ENCODE measurements around the gene SPATA20. TPM values are rescaled to one million over a fixed set of nuclear protein-coding genes. Genes with fewer than 3 reads are reported as not detected.

The SPATA20 gene
- polyA plus RNA-seq, 1 donor from 2014 or later = 53.5 TPM

DNA sequence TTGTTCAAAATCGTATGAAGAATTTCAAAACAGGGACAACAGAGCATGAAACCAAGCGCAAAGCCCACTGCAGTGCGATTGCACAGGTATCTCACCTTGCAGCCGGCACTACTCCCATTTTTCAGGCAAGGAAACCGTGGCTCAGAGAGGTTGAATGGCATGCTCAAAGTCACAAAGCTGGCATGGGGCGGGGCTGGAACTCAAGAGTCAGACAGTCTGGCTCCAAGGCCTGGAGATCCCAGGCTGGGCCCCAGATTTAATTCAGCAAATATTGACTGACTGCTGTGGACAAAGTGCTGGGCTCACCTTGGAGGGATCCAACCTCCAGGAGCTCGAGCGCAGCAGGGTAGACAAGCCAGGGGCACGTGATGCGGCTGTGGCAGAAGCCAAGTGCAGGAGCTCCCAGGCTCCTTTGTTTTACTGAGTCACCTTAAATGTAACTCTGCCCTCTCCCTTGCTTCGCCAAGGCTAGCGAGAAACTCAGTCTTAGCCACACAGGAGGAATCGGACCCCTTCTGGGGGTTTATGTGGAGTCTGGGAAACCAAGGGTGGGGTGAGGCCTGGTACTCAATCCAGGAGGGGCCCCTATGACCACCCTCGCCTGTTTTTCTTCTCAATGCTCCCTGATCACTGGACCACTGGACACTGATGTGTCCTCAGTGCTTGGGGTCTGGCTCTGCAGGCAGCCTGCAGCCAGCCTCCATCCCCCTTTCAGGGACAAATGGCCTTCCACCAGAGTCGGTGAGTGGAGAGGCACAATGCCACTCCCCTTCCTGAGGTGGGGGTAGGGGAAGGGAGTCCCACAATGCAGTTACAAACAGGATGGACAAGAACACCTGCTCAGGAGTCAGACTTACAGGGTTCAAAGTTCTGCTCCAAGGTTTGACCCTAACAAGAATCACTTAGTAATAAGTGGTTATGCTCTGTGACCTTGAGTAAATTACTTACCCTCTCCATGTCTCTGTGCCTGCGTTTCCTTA is 3.9 kb upstream of the SPATA20 start:
- H3K9me3 ChIP-seq (ENCODE audit: low read length) = no peaks in the 10 kb centered on the region
- no peaks in the 10 kb centered on the region for H3K27me3 ChIP-seq (ENCODE audit: insufficient read depth, low read depth, low read length)
- no peaks in the 10 kb centered on the region for H4K20me1 ChIP-seq (ENCODE audit: insufficient read depth)
- peak overlapping the region; percentile 71 for H3K27ac ChIP-seq (ENCODE audit: low read length)
- H3K4me2 ChIP-seq (ENCODE audit: low read length) = peak overlapping the region; percentile 71
- peak overlapping the region; percentile 79 for H3K9ac ChIP-seq (ENCODE audit: low read length)
- peak overlapping the region; percentile 37 for H2AFZ ChIP-seq (ENCODE audit: low read depth, low read length)
- no peaks in the 10 kb centered on the region for H3K79me2 ChIP-seq (replicated peaks; ENCODE audit: insufficient read depth, low read length)
- H3K4me3 ChIP-seq (ENCODE audit: low read length) = peak overlapping the region; percentile 70
- TF ChIP-seq, protein P1, sequence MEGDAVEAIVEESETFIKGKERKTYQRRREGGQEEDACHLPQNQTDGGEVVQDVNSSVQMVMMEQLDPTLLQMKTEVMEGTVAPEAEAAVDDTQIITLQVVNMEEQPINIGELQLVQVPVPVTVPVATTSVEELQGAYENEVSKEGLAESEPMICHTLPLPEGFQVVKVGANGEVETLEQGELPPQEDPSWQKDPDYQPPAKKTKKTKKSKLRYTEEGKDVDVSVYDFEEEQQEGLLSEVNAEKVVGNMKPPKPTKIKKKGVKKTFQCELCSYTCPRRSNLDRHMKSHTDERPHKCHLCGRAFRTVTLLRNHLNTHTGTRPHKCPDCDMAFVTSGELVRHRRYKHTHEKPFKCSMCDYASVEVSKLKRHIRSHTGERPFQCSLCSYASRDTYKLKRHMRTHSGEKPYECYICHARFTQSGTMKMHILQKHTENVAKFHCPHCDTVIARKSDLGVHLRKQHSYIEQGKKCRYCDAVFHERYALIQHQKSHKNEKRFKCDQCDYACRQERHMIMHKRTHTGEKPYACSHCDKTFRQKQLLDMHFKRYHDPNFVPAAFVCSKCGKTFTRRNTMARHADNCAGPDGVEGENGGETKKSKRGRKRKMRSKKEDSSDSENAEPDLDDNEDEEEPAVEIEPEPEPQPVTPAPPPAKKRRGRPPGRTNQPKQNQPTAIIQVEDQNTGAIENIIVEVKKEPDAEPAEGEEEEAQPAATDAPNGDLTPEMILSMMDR (IDR thresholded peaks at IDR 0.05; ENCODE audit: poor library complexity, severe bottlenecking) = no peak
- TF ChIP-seq TAF1 (IDR thresholded peaks at IDR 0.05; ENCODE audit: low read depth) = no peak
- TF ChIP-seq SMC3 (conservative IDR thresholded peaks at IDR 0.05; ENCODE audit: poor library complexity) = no peak
- no peak for TF ChIP-seq MXI1 (conservative IDR thresholded peaks at IDR 0.05; ENCODE audit: poor library complexity, severe bottlenecking)
- TF ChIP-seq RAD21 (conservative IDR thresholded peaks at IDR 0.05) = no peak
- no peak for TF ChIP-seq EP300 (conservative IDR thresholded peaks at IDR 0.05; ENCODE audit: poor library complexity, severe bottlenecking)
- TF ChIP-seq EZH2 (IDR thresholded peaks at IDR 0.05; ENCODE audit: borderline replicate concordance, insufficient read depth, low read length, poor library complexity, severe bottlenecking) = no peak
- TF ChIP-seq, protein P2, sequence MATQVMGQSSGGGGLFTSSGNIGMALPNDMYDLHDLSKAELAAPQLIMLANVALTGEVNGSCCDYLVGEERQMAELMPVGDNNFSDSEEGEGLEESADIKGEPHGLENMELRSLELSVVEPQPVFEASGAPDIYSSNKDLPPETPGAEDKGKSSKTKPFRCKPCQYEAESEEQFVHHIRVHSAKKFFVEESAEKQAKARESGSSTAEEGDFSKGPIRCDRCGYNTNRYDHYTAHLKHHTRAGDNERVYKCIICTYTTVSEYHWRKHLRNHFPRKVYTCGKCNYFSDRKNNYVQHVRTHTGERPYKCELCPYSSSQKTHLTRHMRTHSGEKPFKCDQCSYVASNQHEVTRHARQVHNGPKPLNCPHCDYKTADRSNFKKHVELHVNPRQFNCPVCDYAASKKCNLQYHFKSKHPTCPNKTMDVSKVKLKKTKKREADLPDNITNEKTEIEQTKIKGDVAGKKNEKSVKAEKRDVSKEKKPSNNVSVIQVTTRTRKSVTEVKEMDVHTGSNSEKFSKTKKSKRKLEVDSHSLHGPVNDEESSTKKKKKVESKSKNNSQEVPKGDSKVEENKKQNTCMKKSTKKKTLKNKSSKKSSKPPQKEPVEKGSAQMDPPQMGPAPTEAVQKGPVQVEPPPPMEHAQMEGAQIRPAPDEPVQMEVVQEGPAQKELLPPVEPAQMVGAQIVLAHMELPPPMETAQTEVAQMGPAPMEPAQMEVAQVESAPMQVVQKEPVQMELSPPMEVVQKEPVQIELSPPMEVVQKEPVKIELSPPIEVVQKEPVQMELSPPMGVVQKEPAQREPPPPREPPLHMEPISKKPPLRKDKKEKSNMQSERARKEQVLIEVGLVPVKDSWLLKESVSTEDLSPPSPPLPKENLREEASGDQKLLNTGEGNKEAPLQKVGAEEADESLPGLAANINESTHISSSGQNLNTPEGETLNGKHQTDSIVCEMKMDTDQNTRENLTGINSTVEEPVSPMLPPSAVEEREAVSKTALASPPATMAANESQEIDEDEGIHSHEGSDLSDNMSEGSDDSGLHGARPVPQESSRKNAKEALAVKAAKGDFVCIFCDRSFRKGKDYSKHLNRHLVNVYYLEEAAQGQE (IDR thresholded peaks at IDR 0.05; ENCODE audit: borderline replicate concordance) = no peak
- no peak for TF ChIP-seq POLR2AphosphoS5 (IDR thresholded peaks at IDR 0.05)
- H3F3A ChIP-seq (ENCODE audit: insufficient read depth, low read length, poor library complexity, severe bottlenecking) = no peaks in the 10 kb centered on the region
- no peaks in the 10 kb centered on the region for H3K36me3 ChIP-seq (ENCODE audit: insufficient read depth, low read length)
- no peaks in the 10 kb centered on the region for H3K9me2 ChIP-seq (ENCODE audit: insufficient read depth, low read length)

DNA sequence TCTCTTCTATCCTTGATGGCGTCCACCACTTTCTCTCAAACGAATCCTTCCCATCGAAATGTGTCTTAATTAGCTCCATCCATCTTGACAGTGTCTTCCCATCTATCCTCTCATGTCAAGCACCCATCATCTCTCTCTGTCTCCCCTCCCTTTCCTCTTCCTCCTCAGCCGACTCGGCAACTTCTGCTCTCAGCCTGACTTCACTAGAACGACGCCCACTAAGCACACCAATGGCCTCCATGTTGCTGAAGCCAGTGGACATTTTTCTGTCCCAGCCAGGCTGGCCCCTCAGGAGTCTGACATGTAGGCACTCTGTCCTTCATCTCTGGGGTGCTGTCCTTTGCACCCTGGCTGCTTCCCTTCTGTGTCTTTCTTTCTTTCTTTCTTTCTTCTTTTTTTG is 2.5 kb upstream of the SPATA20 start:
- H3K4me2 ChIP-seq (ENCODE audit: low read length) = no peak overlapping the region
- no peak overlapping the region for H2AFZ ChIP-seq (ENCODE audit: low read depth, low read length)
- TF ChIP-seq POLR2AphosphoS5 (IDR thresholded peaks at IDR 0.05) (no peak), RAD21 (conservative IDR thresholded peaks at IDR 0.05) (no peak), EZH2 (IDR thresholded peaks at IDR 0.05; ENCODE audit: borderline replicate concordance, insufficient read depth, low read length, poor library complexity, severe bottlenecking) (no peak), TAF1 (IDR thresholded peaks at IDR 0.05; ENCODE audit: low read depth) (no peak), MXI1 (conservative IDR thresholded peaks at IDR 0.05; ENCODE audit: poor library complexity, severe bottlenecking) (no peak), SMC3 (conservative IDR thresholded peaks at IDR 0.05; ENCODE audit: poor library complexity) (no peak), EP300 (conservative IDR thresholded peaks at IDR 0.05; ENCODE audit: poor library complexity, severe bottlenecking) (no peak)
- TF ChIP-seq, protein P2 (IDR thresholded peaks at IDR 0.05; ENCODE audit: borderline replicate concordance) = no peak
- TF ChIP-seq, protein P1 (IDR thresholded peaks at IDR 0.05; ENCODE audit: poor library complexity, severe bottlenecking) = no peak
- no peaks in the 10 kb centered on the region for H3K9me2 ChIP-seq (ENCODE audit: insufficient read depth, low read length)
- H3K4me3 ChIP-seq (ENCODE audit: low read length) = no peak overlapping the region
- no peaks in the 10 kb centered on the region for H4K20me1 ChIP-seq (ENCODE audit: insufficient read depth)
- no peaks in the 10 kb centered on the region for H3K9me3 ChIP-seq (ENCODE audit: low read length)
- no peaks in the 10 kb centered on the region for H3F3A ChIP-seq (ENCODE audit: insufficient read depth, low read length, poor library complexity, severe bottlenecking)
- H3K79me2 ChIP-seq (replicated peaks; ENCODE audit: insufficient read depth, low read length) = no peaks in the 10 kb centered on the region
- H3K36me3 ChIP-seq (ENCODE audit: insufficient read depth, low read length) = no peaks in the 10 kb centered on the region
- no peak overlapping the region for H3K9ac ChIP-seq (ENCODE audit: low read length)
- no peaks in the 10 kb centered on the region for H3K27me3 ChIP-seq (ENCODE audit: insufficient read depth, low read depth, low read length)
- H3K27ac ChIP-seq (ENCODE audit: low read length) = no peak overlapping the region

Data from neural cell (in vitro differentiated cells).